Gastrocnemius medialis (tissue), 4 donors: Measurements from ENCODE around the gene TMEM119.

Experiments
- CTCF ChIP-seq, 5 experiments: fragments of 450-650 bp in 3 of 5; fragments of 200-600 bp in 2 of 5; sonication (generic) in 2 of 5; IDR thresholded peaks in 4 of 5; conservative IDR thresholded peaks in 1 of 5; 1 replicate in 4 of 5; 2 replicates in 1 of 5; pipeline ENCODE4 v1.5.1; 2016 to 2019; ENCODE audit warnings: antibody characterized with exemption in 5 of 5, mild to moderate bottlenecking in 3 of 5, moderate library complexity in 3 of 5
- POLR2A ChIP-seq, 2 donors: fragments of 450-650 bp; IDR thresholded peaks; one replicate each; pipeline ENCODE4 v1.6.1; 2017; ENCODE audit warnings: antibody characterized with exemption in 2 of 2, mild to moderate bottlenecking in 2 of 2, moderate library complexity in 2 of 2

GRCh38 chr12:108591267-108591980 lies 6.5 kb downstream of the TMEM119 start:
- no peak for TF ChIP-seq CTCF (IDR thresholded peaks at IDR 0.05 in 4 of 5, conservative IDR thresholded peaks at IDR 0.05 in 1 of 5)
- TF ChIP-seq POLR2A (IDR thresholded peaks at IDR 0.05): no peak
